ENCODE data around the gene LRATD1.
"Not testable (repeated sequence)": the region's sequence is repeated elsewhere in the genome, so short reads cannot be mapped to it uniquely, and the experiment has no call there.

The LRATD1 gene, protein sequence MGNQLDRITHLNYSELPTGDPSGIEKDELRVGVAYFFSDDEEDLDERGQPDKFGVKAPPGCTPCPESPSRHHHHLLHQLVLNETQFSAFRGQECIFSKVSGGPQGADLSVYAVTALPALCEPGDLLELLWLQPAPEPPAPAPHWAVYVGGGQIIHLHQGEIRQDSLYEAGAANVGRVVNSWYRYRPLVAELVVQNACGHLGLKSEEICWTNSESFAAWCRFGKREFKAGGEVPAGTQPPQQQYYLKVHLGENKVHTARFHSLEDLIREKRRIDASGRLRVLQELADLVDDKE

DNA sequence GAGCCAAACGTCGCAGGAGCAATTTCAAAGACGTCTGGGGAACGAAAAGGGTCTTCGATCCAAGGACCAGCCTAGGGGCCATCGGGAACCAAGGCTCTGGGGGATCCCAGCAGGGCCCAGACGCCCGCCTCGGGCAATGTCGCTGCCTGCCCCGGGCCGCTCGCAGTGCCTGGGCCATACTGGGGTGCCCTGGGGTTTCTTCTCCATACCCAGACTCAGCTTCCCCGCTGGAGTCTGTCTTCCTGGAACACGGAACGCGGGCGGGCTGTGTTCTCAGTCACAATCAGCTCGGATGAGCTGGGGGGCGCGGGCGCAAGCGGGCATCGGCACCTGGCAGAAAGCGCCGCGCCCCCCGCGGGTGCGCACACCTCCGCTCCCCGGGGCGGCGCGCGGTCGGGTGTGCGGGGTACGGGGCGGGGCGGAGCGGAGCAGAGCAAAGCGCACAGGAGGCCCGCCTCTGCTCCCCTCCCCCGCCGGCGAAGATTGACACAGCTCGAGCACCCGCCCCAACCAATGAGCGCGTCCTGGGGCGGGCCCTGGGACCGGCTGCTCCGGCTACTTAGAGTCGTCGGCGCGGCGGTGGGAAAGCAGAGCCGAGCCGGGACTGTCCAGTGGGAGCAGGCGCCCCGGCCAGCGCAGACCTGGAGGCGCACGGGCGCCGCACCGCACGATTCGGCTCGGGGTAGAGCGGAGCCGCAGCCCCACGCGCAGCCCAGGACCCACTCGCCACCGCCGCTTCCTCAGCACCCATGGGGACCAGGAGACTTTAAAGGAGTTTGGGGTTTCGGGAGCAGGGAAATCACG, at the start of gene LRATD1:
Gene LRATD1 (plus strand): TSS at position 585 of the 804 bp plus-strand sequence. CDS start 1,263 bp downstream, outside the sequence.
- DNase-seq: peak; percentile 97

DNA sequence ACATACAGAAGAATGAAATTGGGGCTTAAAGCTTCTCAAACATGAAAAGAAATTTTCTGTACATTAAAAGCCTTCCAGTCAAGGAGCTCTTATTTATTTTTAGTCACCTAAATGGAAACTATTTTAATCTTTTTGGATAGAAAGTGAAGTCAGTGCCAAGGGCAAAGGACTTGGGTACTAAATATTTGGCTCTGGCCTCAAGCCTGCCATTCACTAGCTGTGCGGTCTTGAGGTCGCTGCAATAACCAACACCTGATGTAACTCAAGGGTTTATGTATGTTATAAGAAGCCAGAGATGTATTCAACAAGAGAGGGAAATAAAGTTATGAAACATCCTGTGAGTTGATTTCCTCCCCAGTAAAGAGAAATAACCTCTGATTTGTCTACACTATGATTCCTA, 49.5 kb upstream of the LRATD1 start:
- no peak for DNase-seq

DNA sequence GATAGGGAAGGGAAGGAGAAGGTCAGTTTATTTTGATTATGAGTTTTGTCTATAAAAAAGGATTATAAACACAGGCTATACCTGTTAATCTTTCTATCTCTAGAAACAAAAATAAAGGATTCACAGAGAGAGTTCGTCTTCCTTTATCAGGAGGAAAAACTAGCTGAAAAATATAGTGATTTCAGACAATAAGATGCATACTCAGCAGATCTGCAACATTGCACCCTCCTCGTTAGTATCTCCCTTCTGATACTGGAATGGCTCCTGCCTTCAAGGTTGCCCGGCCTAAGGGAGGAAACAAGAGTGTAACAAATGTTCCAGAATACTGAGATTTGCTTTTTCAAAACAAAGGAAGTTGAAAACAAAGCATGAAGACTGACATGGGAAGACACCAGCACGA, 48.7 kb upstream of the LRATD1 start:
- no peak for DNase-seq

DNA sequence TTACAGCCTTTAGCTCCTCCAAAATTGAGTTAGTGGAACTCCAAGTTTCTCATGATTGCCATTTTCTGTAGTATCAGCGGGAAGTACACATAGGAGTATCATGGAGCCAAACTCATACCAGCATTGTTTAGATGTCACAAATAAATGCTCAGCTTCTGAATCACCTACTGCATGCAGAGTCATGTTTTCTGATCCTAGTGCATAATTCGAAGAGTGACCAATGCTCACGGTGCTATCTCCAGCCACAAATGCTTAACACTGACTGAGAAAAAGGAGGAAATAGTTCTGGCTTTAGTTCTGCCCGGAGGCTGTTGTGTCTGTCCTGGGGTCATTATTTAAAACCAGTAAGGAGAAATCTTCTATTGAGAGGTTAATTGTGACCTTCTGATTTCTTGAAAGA, 45.4 kb upstream of the LRATD1 start:
- no peak for DNase-seq

DNA sequence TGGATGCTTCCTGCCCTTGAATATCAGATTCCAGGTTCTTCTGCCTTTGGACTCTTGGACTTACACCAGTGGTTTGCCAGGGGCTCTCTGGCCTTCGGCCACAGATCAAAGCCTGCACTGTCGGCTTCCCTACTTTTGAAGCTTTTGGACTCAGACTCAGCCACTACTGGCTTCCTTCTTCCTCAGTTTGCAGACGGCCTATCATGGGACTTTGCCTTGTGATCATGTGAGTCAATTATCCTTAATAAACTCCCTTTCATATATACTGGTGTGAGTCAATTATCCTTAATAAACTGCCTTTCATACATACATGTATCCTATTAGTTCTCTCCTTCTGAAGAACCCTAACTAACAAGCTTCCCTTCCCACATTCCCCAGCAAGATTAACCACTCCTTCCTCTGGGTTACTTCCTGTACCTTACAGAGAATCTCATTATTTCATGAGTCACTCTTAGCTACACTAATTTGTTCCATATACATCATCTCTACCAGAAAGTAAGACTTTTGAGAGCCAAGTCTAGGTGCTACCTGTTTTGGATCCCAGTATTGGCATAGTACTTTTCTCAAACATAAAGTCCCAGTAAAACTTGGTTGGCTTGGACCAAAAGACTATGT, 31.3 kb upstream of the LRATD1 start:
- DNase-seq: no peak

DNA sequence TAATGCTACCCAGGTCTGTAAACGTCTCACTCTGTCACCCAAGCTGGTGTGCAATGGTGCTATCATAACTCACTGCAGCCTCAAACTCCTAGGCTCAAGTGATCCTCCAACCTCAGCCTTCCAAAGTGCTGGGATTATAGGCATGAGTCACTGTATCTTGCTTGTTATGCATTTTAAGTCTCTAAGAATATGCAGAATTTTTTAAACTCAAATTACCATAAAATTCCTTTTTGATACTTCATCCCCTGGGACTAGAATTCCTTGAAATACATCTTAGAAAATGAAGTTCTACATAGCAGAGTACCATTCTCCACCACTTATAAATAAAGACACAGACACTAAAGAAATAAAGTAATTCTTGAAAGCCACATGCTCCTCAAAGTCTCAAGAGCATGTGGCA, 30.2 kb upstream of the LRATD1 start:
- DNase-seq: no peak

DNA sequence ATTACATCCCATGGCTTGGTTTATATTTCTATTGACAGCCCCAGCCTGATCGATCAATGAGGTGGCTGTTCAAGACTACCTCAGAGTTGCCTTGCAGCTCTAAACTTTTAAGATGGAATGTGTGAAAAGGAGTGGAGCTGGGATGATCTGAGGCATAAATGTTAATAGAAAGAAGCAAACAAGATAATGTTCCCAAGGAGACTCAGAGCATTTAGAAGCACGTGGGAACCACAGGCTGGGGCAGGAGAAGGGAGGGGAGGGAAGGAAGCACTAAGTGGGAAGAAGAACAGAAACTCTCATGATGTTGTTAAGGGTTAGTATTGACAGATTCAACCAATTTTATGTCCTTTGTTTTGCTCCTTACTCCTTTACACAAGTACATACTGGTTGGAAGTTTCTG, 28.8 kb upstream of the LRATD1 start:
- no peak for DNase-seq

DNA sequence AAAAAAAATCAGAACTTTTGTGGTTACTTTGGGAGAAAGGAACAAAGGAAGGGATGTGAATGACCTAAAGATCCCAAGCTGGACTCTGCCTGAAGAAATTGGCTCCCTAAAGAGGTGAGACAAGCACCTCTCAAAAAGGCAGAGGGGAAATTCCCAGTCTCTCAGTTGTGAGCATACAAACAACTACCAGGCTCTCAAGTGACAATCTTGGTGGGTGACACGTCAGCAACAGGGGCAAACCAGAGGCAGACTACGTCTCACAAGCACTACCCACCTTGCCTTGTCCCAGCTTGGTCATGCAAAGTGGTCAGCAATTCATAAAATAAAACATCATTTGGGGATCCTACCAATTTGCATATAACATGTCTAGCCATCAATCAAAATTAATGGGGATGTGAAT, 24.3 kb upstream of the LRATD1 start:
- DNase-seq: no peak

DNA sequence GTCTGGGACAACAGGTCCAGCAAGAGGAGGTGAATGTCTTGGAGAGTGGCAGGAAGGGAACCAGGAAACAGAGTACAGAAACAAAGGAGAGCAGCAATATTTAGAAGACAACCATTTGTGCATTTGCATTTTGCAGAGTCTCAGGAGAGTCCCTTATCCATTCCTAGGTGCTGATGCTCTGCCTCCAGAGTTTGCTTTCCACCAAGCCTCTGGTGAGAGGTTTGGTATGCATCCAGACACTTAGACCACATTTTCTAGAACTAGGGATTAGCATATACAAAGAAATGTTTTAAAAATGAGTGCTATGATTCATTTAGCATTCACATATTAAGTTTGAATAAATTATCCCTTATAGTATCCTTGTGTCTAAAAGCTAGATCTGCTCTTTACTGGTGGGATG, 18.5 kb upstream of the LRATD1 start:
- DNase-seq: no peak

DNA sequence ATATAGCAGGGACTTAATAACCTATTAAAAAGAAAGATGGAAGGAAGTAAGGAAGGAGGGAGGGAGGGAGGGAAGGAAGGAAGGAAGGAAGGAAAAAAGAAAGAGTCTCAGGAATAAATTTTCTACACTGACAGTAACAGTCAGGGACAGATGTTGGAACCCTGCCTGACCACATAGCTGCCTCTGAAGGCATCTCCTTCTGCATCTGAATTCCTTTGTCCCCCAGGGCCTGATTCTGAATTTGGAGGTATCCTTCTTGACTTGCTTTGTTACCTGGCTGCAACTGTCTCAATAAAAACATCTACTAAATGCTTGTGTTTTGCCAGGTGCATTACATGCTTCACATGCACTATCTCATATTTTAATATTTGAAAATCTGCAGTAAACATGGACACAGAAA, 17.4 kb upstream of the LRATD1 start:
- no peak for DNase-seq

DNA sequence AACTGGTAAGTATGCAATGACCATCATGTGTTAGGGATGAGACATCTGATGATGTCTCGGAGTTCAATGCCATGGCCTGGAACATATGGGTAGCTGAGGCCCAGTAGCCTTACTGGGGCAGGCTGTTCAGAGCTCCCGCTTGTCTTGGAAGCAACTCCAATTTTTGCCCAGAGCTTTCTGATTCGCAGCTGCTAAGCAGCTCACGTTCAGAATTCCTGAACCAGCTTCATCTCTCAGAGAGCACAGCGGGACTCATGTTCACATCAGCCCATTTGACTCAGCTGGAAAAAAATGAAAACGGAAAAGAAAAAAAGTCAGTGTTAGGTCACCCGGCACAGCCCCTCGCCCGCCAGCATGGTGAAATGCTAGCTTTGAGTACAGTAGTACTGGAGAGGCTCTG, 16.8 kb upstream of the LRATD1 start:
- no peak for DNase-seq

DNA sequence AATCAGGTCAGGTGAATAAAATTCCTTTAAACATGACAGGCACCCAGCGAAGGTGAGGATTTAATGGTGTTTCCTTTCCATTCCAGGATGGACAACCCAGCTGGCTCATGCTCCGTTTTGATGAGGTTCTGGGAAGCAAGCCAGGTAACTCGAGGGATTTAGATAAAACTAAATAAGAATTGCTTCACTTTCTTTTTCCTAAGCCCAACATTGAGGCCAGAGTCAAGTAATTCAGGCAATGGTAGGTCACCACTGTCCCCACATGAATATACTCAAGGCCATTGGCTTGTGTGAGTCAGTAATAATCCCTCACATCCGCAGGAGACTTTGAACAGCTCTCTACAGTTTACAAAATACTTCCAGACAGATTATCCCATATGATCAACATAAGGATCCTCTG, 16.2 kb upstream of the LRATD1 start:
- no peak for DNase-seq

DNA sequence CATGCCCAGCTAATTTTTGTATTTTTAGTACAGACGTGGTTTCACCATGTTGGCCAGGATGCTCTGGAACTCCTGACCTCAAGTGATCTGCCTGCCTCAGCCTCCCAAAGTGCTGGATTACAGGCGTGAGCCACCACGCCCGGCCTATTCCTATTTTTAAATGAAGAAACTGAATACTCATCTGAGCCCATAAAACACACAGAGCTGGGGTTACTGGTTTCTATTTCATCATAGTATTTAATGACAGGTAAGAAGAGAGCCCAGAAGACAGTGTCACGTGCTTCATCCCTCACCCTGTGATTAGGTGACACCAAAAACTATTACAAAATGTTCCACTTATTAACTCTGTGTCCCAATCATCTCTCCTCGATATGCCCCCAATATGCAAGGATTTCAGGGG, 15.6 kb upstream of the LRATD1 start:
- DNase-seq: no peak

DNA sequence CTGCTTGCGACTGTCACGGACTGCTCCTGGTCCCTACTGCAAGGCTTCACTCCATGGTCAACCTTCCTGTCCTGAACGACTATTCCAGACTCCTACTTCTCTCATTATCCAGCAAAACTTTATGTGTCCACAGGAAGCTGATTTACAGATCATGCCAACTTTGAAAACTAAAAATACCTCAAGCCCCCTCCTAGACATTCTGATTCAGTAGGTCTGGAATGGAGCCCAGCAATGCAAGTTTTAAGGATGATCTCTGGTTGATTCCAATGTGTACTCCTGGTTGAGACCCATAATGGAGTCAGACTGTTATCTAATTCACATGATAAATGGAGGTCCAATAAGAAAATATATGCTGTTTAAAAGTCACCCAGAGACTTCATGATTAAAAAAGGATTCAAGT, 13.1 kb upstream of the LRATD1 start:
- DNase-seq: no peak

DNA sequence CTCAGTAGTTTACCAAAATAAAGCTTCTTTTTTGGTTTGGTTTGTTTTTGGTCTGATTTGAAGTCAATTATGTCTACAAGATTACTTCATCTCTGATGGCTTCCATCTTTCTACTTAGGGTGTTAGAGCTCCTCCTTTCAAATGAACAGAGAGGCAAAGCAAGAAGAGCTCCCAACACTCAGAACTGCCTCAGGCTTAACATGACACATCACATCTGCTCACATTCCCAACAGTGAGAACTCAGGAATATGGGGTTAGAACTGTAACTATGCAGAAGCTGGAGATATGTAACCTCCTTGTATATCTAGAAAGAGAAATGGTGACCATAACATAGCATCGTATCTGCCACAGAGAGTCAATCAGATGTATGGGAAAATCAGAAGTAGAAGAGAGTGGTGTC, 11.4 kb upstream of the LRATD1 start:
- DNase-seq: no peak

DNA sequence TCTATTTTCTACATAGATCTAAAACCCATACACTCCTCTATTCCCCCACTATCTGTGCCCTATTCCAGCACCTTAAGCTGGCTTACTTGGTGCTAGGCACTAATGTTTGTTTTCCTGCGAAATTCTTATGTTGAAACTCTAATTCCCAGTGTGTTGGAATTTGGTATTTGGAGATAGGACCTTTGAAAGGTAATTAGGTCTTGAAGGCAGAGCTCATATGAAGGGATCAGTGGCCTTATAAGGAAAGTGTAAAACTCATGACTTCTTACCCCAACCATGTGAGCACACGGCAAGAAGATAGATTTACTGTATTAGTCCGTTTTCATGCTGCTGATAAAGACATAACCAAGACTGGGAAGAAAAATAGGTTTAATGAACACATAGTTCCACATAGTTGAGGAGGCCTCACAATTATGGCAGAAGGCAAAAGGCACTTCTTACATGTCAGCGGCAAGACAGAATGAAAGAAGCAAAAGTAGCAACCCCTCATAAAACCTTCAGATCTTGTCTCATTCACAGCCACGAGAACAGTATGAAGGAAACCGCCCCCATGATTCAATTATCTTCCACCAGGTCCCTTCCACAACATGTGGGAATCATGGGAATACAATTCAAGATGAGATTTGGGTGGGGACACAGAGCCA, 10.5 kb upstream of the LRATD1 start:
- DNase-seq: no peak

DNA sequence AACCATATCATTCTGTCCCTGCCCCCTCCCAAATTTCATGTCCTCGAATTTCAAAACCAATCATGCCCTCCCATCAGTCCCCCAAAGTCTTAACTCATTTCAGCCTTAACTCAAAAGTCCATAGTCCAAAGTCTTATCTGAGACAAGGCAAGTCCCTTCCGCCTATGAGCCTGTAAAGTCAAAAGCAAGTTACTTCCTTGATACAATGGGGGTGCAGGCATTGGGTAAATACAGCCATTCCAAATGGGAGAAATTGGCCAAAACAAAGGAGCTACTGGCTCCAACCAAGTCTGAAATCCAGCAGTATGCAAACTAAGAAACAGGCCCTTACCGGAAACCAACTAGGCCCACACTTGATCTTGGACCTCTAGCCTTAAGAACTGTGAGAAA, 10.0 kb upstream of the LRATD1 start:
- not testable (repeated sequence) for DNase-seq

DNA sequence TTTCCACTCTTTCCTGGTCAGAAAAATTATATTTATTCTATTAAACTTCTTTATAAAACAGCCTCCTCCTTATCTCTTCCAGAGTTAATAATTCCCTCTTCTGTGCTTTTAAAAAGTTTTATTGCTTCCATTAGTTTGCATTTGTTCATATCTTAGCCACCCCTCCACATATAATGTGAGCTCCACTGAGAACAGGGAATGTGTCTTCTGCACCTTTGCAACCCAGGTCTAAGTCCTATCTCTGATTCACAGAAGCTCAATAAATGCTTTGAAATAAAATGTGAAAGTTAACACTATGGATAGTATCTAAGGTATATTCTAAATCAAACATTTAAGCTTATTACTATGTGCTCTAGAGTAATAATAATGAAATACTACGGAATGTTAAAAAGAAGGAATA, 9.3 kb upstream of the LRATD1 start:
- DNase-seq: no peak

DNA sequence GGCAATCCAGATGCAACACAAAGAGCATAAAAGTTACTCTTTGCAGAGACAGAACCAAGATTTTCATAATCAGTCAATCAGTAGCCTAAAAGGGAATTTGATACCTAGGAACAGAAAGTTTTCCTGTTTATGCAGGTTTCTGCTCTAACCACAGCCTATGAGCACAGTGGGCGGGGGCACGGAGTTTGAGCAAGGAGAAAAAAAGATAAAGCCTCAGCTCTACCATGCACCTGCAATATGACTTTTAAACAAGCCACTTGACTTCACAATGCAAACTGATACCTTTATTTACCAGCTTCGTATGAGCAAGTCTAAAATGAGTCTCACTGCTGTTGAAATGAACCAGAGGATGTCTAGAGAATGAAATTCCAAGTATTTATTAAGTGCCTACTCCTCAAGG, 5.6 kb upstream of the LRATD1 start:
- DNase-seq: no peak

DNA sequence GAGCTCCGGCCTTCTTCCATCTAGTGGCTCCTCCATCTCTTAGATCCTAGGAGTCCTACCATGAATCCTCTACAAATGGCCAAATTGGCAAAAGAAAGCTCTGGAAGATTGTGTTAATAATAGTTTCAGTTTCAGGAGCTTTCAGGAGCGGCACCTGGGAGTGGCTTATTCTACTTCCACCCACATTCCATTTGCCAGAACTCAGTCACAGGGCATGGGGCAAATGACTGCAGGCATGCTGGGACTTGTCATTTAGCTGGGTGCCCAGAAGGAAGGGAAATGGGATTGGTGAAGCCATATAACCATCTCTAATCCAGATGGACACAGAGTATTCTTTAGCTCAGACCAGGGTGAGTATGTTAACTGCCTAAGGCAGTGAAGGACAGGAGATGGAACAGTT, 3.6 kb upstream of the LRATD1 start:
- no peak for DNase-seq

DNA sequence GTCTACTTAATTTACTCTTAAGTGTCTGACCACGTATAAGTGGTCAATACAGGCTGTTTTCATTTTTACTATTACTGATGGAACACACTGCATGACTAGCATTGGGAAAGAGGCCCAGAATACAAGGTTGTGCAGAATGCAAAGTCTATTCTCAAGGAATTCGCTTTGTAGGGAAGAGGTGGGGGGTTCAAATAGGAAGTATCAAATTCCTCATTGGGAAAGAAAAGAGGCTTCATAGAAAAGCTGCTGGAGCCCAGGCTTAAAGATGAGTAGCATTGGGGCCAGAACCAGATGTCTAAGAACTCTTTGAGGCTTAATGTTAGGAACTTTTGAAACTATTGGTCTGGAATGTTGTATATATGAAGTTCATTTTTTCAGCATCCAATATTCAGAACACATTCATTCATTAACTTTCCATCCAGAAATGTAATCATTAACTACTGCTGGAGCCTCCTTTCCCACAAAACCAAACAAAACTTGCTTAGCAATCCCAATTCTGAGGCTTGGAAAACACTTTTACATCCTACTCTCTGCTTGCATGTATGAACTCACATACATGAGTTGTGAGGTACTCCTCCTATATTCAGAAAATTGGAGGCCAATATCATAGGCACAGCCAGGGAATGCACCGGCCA, 994 bp upstream of the LRATD1 start:
- no peak for DNase-seq

DNA sequence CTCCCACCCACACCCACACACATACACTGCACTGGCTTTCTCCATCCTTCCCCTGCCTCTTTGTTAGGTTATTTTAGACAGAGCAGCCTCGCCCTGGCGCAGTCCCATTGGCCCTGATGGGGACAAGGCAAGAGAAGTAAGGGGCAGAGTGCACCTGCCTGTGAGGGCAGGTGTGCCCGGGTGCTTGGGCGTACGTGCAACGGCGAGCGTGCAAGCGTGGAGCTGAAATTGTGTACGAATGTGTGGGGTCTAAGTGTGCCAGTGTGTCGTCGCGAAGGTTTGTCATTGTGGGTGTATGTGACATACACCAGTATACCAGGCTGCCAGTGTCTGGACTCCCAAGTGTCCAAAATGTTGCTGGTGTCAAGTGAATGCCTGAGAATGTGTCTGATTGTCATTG, 544 bp downstream of the LRATD1 start:
- DNase-seq: peak; percentile 61

Data from NCI-H82 (cell line).